Measurements from ENCODE around the gene CBX7. TPM values are rescaled to one million over a fixed set of nuclear protein-coding genes. Genes with fewer than 3 reads are reported as not detected.
"Not testable (repeated sequence)": the region's sequence is repeated elsewhere in the genome, so short reads cannot be mapped to it uniquely, and the experiment has no call there.

CBX7 gene
- total RNA-seq, 1 donor from 2014 or later: 12.7 TPM

DNA sequence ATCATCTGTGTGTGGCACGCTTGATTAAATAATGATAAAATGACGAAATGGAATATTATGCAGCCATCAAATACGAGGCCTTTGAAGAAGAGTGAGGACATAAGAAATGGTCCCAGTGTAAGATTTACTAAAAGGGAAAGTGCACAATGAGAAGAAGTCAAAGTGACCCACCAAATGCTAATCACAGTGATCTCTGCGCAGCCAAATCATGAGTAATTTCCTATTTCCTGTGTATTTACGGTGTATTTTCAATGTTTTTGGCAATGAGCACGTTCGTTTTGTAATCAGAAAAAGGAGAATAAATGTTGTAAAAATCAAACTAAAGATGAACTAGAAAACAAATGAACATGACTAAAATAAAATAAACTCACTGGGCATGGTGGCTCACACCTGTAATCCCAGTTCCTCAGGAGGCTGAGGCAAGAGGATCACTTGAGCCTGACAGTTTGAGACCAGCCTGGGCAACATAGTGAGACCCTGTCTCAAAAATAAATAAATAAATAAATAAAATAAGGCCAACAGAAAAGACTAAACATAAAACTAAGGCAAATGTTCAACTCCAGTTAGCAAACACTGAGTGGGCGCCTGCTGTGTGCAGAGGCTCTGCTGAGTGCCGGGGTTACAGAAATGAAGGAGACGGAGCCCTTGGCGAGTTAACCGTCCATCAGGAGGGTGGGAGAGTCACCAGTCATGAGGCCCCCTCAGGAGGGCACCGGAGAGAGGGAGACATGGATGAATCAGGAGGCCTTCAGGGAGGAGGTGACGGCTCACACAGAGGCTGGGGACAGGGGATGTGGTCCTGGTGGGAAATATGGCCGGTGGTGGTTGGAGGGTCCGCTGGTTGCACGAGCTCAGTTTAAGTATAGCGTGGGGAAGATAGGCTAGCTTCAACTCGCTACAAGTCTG lies 26.0 kb upstream of the CBX7 start:
- Mint-ChIP-seq H3K27me3 (ENCODE audit: insufficient read depth) (peaks cover 3% of the 10 kb centered on the region), H3K36me3 (ENCODE audit: low read depth) (no peaks in the 10 kb centered on the region), H3K4me3 (no peak overlapping the region), H3K27ac (peak overlapping the region; percentile 29), H3K9me3 (no peaks in the 10 kb centered on the region), H3K4me1 (ENCODE audit: low read depth) (peaks cover 22% of the 10 kb centered on the region)
- intact Hi-C loops (cut with micrococcal nuclease): no loop called here
- DNase-seq (ENCODE audit: low spot score): no peak

DNA sequence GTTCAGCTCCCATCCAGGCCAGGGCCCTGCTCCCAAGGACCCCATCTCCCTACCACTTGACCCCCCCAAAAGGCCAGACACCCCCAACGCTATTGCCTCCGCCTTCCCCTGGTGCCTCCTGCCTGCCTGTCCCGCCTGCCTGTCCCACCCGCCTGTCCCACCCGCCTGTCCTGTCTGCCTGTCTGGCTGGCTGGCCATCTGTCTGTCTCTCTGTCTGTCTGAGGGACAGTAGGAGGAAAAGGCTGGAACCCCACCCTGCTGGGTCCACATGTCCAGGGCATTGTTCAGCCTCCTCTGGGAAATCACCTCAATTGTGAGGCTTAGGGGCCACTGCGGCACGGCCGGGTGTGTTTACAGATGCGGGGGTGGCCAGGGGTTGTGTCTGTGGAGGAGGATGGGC lies 25.3 kb upstream of the CBX7 start:
- H3K27ac Mint-ChIP-seq: no peak overlapping the region
- H3K9me3 Mint-ChIP-seq: no peaks in the 10 kb centered on the region

DNA sequence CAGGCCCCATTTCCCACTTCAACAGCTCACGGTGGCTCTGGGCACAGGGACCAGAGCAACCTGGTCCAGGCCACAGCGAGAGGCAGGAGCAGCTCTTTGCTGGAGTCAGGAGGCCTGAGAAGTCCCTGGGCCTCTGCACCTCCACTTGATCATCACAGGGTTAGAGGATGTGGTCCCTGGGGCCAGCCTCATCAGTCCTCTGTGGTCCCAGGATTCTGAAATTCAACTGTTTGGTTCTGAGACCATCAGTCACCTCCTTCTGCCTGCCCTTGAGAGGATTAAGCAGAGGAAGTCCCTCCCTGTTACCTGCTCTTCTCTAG lies 24.9 kb upstream of the CBX7 start:
- Mint-ChIP-seq H3K27ac (peak overlapping the region; percentile 55), H3K4me3 (no peak overlapping the region), H3K4me1 (ENCODE audit: low read depth) (peaks cover 29% of the 10 kb centered on the region), H3K27me3 (ENCODE audit: insufficient read depth) (peaks cover 3% of the 10 kb centered on the region), H3K36me3 (ENCODE audit: low read depth) (no peaks in the 10 kb centered on the region), H3K9me3 (no peaks in the 10 kb centered on the region)
- intact Hi-C loops (cut with micrococcal nuclease): no loop called here
- no peak for DNase-seq (ENCODE audit: low spot score)

More for the DNA sequence above, 25.3 kb upstream of the CBX7 start:
- intact Hi-C loops (cut with micrococcal nuclease): no loop called here
- DNase-seq (ENCODE audit: low spot score): no peak
- Mint-ChIP-seq H3K4me1 (ENCODE audit: low read depth) (peaks cover 29% of the 10 kb centered on the region), H3K27me3 (ENCODE audit: insufficient read depth) (peaks cover 3% of the 10 kb centered on the region), H3K36me3 (ENCODE audit: low read depth) (no peaks in the 10 kb centered on the region), H3K4me3 (no peak overlapping the region)

DNA sequence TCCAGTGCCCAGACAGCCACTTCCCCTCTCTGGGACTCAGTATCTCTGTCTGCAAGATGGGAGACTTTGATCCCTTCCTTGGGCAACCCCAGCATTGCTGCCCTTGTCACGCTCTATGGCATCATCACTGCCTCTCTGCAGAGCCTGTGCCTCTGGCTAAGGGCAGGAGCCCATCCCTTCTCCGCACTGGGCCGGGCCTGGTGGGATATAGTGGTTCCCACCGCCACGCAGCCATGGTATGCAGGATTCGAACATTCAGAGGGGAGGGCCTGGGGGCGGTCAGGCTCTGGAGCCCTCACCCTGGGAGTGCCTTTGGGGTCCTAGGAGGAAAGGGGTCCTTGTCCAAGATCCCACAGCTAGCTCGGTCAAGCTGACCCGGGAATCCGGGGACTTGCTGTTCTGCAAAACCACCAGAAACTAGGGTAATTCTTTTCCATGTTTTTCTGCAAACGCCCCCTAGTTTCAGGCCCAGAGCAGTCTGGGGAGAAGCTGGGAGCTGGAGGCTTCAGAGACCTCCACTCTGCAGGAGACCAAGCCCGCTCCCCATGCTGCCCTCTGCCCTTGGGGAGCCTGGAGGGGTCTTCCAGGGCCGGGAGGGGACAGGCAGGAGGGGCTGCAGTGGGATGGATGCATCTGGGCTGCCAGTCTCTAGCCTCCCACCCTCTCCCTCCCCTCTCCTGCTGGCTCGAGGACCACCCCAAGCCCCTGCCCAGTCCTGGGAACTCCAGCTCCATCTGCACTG lies 24.4 kb upstream of the CBX7 start:
- DNase-seq (ENCODE audit: low spot score): no peak
- Mint-ChIP-seq H3K9me3 (no peaks in the 10 kb centered on the region), H3K27me3 (ENCODE audit: insufficient read depth) (peaks cover 3% of the 10 kb centered on the region), H3K4me3 (no peak overlapping the region), H3K27ac (peak overlapping the region; percentile 55), H3K36me3 (ENCODE audit: low read depth) (no peaks in the 10 kb centered on the region), H3K4me1 (ENCODE audit: low read depth) (peaks cover 32% of the 10 kb centered on the region)
- intact Hi-C loops (cut with micrococcal nuclease): no loop called here

DNA sequence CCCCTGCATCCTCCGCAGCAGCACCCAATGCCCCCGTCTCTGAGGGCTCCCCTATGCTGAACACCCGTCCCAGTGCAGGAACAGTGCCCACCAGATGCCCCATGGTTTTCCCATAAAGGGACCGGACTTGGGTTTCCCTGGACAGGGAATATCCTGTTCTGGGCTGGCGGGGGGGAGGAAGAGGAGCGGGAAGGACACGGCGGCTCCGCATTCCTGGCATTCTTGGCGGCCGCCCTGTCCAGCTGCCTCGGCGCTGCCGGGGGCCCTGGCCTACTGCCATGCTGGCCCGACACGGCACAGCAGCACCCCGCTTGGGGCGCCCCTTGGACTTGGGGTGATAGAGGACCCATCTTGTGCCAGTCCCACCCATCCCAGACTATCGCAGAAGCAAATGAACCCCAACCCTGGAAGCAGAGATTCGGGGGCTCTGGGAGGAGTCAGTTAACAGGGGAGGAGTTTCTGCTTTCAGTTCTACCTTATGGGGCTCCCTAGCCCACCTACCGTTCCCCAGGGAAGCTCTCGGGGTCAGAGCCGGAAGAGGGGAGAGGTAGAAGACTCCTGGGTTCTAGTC lies 23.7 kb upstream of the CBX7 start:
- Mint-ChIP-seq H3K9me3 (no peaks in the 10 kb centered on the region), H3K4me3 (no peak overlapping the region), H3K4me1 (ENCODE audit: low read depth) (peaks cover 34% of the 10 kb centered on the region), H3K27me3 (ENCODE audit: insufficient read depth) (peaks cover 3% of the 10 kb centered on the region), H3K27ac (no peak overlapping the region), H3K36me3 (ENCODE audit: low read depth) (no peaks in the 10 kb centered on the region)
- intact Hi-C loops (cut with micrococcal nuclease): no loop called here
- no peak for DNase-seq (ENCODE audit: low spot score)

DNA sequence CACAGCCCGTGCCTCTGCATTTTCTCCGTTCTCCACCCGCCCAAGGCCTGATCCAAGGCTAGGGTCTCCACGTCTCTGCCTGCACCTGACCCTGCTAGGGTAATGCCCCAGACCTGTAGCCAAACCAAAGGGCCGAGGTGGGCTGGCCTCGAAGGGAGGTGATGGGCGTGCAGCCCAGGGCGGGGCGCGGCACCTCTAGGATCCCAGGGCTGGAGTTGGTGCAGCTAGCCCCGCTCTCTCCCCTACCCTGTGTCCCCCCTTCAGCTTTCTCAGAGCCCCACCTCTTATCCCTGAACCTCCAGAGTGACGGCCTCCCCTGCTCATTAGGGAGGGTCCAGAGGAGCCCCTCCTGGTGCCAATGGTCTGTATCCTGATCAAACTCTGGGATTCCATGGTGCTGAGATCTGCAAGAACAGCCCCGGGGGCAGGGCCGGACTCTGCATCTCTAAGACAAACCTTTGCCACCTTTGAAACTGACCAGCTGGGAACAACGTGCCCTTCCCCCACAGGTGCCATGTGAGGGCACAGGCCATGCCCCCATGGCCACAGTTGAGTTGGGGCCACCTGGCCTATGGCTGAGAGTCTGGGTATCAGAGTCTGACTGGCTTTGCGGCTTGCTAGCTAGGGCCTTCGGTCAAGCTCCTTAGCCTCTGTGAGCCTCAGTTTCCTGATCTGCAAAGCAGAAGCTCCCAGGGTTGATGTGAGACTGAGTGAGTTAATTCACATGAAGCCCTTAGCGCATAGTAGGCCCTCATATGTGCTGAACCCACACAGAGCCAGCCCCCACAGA lies 23.1 kb upstream of the CBX7 start:
- Mint-ChIP-seq H3K4me1 (ENCODE audit: low read depth) (peaks cover 41% of the 10 kb centered on the region), H3K27me3 (ENCODE audit: insufficient read depth) (peaks cover 3% of the 10 kb centered on the region), H3K36me3 (ENCODE audit: low read depth) (no peaks in the 10 kb centered on the region), H3K9me3 (no peaks in the 10 kb centered on the region), H3K27ac (no peak overlapping the region), H3K4me3 (no peak overlapping the region)
- DNase-seq (ENCODE audit: low spot score): no peak
- intact Hi-C loops (cut with micrococcal nuclease): no loop called here

DNA sequence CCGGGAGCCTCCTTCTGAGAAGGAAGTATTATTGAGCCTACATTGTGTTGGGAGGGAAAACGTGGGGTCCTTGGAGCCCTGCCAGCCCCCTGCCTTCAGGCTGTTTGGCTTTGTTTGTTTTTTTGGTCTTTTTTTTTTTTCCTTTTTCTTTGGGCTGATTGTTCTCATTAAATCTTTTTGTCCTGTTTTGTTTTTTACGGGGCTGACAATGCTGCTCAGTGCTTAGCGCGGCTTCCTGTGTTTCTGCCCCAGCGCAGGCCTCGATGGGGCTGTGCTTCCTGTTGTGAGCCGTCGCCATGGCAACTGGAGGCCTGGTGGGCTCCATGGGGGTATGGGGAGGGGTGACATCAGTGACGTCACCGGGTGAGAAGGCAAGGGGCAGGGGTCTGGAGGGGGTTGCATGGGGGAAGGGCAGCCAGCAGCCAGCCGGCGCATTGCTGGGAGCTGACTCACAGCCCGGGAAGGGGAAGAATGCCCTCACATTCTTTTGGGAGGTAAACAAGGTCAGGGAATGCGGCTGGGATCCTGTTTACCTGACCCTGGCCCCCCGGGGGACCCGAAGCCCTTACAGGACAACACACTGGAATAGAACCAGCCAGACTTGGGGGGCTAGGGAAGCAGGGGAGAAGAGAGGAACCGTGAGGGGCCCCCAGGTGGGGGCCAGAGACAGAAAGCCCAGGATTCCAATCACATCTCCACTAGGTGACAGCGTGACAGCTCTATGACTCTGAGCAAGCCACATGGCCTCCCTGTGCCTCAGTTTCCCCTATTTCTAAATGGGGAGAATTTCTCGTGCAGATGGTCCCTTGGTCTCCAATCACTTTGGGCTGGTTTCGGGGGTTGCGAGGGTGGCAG lies 22.2 kb upstream of the CBX7 start:
- intact Hi-C loops (cut with micrococcal nuclease): loop anchor here (5.0 kb wide), 2 partner anchors 63 to 353 kb away; no protein-coding TSS in a partner anchor
- H3K27ac Mint-ChIP-seq: peak overlapping the region; percentile 92
- no peaks in the 10 kb centered on the region for H3K9me3 Mint-ChIP-seq
- H3K4me1 Mint-ChIP-seq (ENCODE audit: low read depth): peaks cover 43% of the 10 kb centered on the region
- H3K27me3 Mint-ChIP-seq (ENCODE audit: insufficient read depth): peaks cover 6% of the 10 kb centered on the region
- DNase-seq (ENCODE audit: low spot score): peak; percentile 33
- peak overlapping the region; percentile 40 for H3K4me3 Mint-ChIP-seq
- H3K36me3 Mint-ChIP-seq (ENCODE audit: low read depth): no peaks in the 10 kb centered on the region

DNA sequence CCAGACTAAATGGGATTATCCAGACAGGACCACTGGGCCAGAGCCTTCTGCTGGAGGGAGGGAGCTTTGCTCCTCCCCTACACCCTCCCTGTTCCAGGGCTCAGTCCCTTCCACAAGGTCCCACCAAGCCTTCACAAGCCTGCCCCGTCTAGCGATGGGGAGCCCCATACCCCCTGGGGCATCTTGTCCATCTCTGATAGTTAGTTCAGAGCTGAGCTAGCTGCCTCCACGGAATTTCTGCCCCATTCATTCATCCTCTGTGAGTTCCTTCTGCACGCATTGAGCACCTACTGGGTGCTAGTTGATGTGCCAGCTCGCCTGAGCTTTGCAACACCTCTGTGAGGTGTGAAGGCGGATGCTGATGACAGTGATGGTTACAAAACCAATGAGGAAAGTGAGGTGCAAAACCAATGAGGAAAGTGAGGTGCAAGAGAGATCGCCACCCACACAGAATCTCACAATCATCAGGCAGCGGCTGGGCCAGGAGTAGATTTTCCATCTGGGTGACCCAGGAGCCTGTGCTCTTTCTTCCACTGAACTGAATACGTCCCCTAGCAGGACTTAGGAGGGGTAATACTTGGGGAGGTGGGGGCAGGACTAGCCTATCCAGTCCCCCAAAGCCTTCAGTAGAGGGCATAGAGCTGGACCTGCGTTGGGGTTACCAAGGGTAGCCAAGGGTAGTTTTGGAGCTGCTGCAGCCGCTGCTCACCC lies 21.5 kb upstream of the CBX7 start:
- Mint-ChIP-seq H3K27me3 (ENCODE audit: insufficient read depth) (peaks cover 5% of the 10 kb centered on the region), H3K27ac (peak overlapping the region; percentile 92), H3K4me3 (peak overlapping the region; percentile 15), H3K4me1 (ENCODE audit: low read depth) (peaks cover 48% of the 10 kb centered on the region), H3K9me3 (no peaks in the 10 kb centered on the region), H3K36me3 (ENCODE audit: low read depth) (no peaks in the 10 kb centered on the region)
- intact Hi-C loops (cut with micrococcal nuclease): loop anchor here (5.0 kb wide), 2 partner anchors 63 to 353 kb away; no protein-coding TSS in a partner anchor
- DNase-seq (ENCODE audit: low spot score): peak; percentile 29

DNA sequence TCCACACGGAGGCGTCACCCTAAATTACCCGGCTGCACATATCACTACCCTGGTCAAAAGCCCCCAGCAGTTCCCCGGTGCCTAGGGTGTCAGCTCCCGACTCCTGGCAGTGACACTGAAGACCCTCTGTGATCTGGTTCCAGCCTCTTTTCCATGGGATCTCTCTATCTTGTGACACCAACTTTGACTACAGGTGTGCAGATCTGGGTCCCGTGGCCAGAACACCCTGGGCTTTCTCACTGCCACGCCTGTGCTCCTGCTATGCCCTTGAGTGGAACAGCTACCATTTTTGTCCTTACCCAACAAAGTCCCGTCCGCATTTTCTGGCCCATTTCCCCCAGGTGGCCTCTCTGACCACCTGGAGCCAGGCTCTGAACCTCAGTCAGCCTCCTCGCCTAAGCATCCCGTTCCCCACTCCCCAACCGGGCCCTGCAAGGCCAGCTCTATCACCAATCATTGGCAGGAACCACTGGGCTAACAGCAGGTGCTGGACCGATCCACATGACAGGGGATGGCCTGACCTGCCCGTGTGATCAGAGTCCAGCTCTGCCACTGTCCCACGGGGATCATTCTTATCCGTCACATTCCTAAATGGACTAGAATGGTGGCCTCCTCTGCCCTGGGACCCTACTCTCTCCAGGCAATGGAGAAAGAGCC lies 20.7 kb upstream of the CBX7 start:
- Mint-ChIP-seq H3K27me3 (ENCODE audit: insufficient read depth) (peaks cover 5% of the 10 kb centered on the region), H3K9me3 (no peaks in the 10 kb centered on the region), H3K36me3 (ENCODE audit: low read depth) (no peaks in the 10 kb centered on the region), H3K27ac (peak overlapping the region; percentile 63), H3K4me1 (ENCODE audit: low read depth) (peaks cover 47% of the 10 kb centered on the region), H3K4me3 (no peak overlapping the region)
- no peak for DNase-seq (ENCODE audit: low spot score)
- intact Hi-C loops (cut with micrococcal nuclease): loop anchor here (5.0 kb wide), 2 partner anchors 64 to 354 kb away; no protein-coding TSS in a partner anchor

DNA sequence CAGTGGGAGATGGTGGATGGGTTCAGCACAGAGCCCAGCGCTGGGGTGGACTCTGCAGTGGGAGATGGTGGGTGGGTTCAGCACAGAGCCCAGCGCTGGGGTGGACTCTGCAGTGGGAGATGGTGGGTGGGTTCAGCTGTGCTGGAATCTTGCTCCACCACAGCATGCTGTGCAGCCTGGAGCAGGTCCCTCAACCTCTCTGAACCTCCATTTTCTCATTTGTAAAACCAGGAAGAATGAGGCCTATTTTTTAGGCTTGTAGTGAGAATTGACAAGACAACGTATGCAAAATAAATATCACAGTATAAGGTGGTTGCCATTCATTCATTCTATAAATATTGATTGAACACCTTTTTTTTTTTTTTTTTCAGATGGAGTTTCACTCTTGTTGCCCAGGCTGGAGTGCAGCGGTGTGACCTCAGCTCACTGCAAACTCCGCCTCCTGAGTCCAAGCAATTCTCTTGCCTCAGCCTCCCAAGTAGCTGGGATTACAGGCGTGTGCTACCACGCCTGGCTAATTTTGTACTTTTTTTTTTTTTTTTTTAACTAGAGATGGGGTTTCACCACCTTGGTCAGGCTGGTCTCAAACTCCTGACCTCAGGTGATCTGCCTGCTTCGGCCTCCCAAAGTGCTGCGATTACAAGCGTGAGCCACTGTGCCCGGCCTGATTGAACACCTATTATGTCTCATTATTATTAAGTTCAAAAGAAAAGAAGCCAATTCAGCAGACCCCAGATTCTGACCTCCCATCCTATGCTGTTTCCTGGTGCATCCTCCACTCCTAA lies 20.0 kb upstream of the CBX7 start:
- not testable (repeated sequence) for H3K27me3 Mint-ChIP-seq (ENCODE audit: insufficient read depth); H3K4me3 Mint-ChIP-seq; DNase-seq (ENCODE audit: low spot score); H3K9me3 Mint-ChIP-seq; H3K36me3 Mint-ChIP-seq (ENCODE audit: low read depth); H3K27ac Mint-ChIP-seq
- H3K4me1 Mint-ChIP-seq (ENCODE audit: low read depth): peaks cover 40% of the 10 kb centered on the region
- intact Hi-C loops (cut with micrococcal nuclease): loop anchor here (5.0 kb wide), 2 partner anchors 65 to 355 kb away; no protein-coding TSS in a partner anchor

Data from activated T-helper 1 cell treated with anti-CD3 and anti-CD28 coated beads, Interleukin-12 subunit alpha, Interleukin-12 subunit beta, Interleukin-2, Interleukin-4 antibody, amounts not matched to agents 30 ng/mL and 10 ng/mL and 1 ng/mL, durations not matched to agents 14 hours and 24 hours and 36 hours (primary cell).